ENCODE results near the gene SPNS3. TPM values are rescaled to one million over a fixed set of nuclear protein-coding genes. Genes with fewer than 3 reads are reported as not detected.

SPNS3 gene
- total and polyA plus RNA-seq, 10 of the 15 experiments (the other 5 are each of a cell fraction or from before 2014, with no cell fraction given) = 0.16 to 2.6 (median 0.97) TPM

DNA sequence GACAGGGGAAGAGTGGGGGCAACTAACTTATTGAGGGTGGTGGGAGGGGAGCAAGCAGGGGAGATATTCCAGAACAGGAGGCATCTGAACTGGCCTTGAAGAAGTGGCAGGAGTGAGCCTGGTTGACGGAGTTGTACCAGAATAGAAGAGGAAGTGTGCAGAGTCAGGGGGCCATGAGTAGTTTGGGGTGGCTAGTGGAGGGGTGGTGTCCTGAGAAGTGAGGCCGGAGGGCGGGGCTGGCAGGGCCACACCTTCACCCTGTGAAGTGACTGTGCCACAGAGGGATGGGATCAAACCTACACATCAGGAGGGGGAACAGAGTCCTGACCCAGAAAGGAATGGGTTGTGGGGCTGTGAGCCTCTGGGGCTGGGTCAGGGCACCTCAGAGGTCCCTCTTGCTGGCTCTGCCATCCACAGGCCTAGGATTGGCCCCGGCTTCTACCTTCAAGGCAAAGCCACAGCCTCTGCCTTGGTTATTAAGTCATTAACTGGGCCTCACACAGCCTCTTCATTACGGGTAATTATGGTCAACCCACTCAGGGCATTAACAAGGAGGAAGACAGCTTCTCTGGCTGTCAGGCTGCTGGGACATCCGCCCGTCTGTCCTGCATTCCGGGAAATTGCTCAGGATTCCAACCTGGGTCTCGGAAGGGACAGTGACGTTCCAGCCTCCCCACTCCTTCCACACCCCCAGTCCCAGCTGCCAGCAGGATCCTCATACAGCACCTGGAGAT lies 77.6 kb downstream of the SPNS3 start:
- BruUV-seq (replicated peaks) = no TSS peak
- DNase-seq (ENCODE audit: low read depth, low spot score) = no peak
- no peak overlapping the region for H3K4me2 ChIP-seq (ENCODE audit: control insufficient read depth, insufficient read depth)
- H3K4me3 ChIP-seq = no peak overlapping the region
- peaks cover 6% of the 10 kb centered on the region; the same call in 1 of the 2 replicates for H3K4me1 ChIP-seq (ENCODE audit: control insufficient read depth, insufficient read depth, low read length)
- peak; percentile 53 for ATAC-seq
- TF ChIP-seq SPI1 (IDR thresholded peaks at IDR 0.05; ENCODE audit: borderline replicate concordance, insufficient read depth, low read depth, low read length) (peak; percentile 61; the same call in 1 of the 2 replicates), ZNF217 (IDR thresholded peaks at IDR 0.05) (no peak)
- H3K36me3 ChIP-seq (ENCODE audit: control insufficient read depth in 2 of 2, insufficient read depth in 2 of 2, low read length in 1 of 2) = no peaks in the 10 kb centered on the region
- no peaks in the 10 kb centered on the region for H3K27me3 ChIP-seq (replicated peaks in 1 of 2; ENCODE audit: control insufficient read depth in 2 of 2, insufficient read depth in 2 of 2, low read length in 1 of 2)
- H2AFZ ChIP-seq (ENCODE audit: control insufficient read depth, low read depth, low read length) = no peak overlapping the region
- FAIRE-seq = no peak
- in situ Hi-C loops (cut with MboI) (no loop called here), intact Hi-C loops (cut with micrococcal nuclease; ENCODE audit: unreplicated experiment) (no loop called here)
- H3K79me2 ChIP-seq (ENCODE audit: control insufficient read depth, insufficient read depth, low read length) = no peaks in the 10 kb centered on the region
- WGBS (ENCODE audit: insufficient coverage, insufficient replicate concordance, low lambda C conversion rate, missing lambda C conversion rate) = 34% methylated on average over 10 of the region's 10 CpGs
- no peak overlapping the region for H3K27ac ChIP-seq (ENCODE audit: control insufficient read depth, insufficient read depth)
- SMC1A ChIA-PET (ENCODE audit: uncharacterized antibody, unreplicated experiment) = no interaction called here
- POLR2A ChIA-PET = no interaction called here
- H3K9ac ChIP-seq (ENCODE audit: control insufficient read depth, insufficient read depth, low read length) = no peak overlapping the region
- CTCF ChIA-PET = no interaction called here
- RAD21 ChIA-PET (ENCODE audit: unreplicated experiment) = no interaction called here
- no peaks in the 10 kb centered on the region for H4K20me1 ChIP-seq (ENCODE audit: control insufficient read depth, insufficient read depth)
- H3K9me3 ChIP-seq (replicated peaks; ENCODE audit: control insufficient read depth, insufficient read depth, low read length) = no peaks in the 10 kb centered on the region

DNA sequence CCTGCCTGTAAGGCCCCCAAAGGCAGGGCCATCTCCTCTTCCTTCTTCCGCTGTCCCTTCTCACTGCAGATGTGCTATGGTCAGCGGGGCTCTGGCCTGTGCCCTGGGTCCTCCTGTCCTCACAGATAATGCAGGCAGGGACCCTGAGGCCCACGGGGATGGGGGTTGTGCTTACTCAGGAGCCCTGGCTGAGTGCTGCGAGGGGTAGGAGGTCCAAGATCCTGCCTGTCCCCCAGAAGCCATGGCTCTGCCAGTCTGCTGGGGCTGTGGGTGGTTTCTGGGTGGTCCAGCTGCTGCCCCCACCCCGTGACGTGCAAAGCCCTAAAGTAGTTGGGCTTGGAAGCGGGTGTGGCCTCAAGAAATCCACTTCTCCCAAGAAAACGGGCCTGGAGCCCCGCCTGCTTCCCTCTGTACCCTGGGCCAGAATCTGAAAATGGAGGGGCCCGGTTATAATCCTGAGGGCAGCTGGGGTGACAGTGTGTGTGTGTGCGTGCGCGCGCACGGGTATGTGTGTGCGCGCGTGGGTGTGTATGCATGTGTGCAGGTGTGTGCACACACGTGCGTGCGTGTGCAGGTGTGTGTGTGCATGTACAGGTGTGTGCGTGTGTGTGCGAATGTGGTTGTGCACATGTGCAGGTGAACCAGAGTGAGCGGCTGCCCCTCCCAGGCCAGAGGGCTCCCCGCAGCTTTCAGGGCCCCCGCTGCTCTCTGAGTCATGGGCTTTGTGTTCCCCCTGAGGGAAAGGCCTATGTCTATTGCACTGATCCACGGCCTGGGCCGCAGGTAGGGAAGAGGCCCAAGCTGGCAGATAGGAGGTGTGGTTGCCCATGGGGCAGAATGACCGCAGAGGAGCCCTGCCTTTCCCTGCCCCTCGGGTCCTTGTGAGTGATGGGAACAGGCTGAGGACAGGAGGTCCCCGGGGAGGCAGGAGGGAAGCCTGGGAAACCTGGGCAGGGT lies 78.7 kb downstream of the SPNS3 start:
- peaks cover 6% of the 10 kb centered on the region; the same call in 1 of the 2 replicates for H3K4me1 ChIP-seq (ENCODE audit: control insufficient read depth, insufficient read depth, low read length)
- CTCF ChIA-PET = no interaction called here
- SMC1A ChIA-PET (ENCODE audit: uncharacterized antibody, unreplicated experiment) = no interaction called here
- no peaks in the 10 kb centered on the region for H3K79me2 ChIP-seq (ENCODE audit: control insufficient read depth, insufficient read depth, low read length)
- FAIRE-seq (no peak), ATAC-seq (no peak), DNase-seq (ENCODE audit: low read depth, low spot score) (no peak)
- no peak overlapping the region for H3K27ac ChIP-seq (ENCODE audit: control insufficient read depth, insufficient read depth)
- H3K27me3 ChIP-seq (replicated peaks in 1 of 2; ENCODE audit: control insufficient read depth in 2 of 2, insufficient read depth in 2 of 2, low read length in 1 of 2) = no peaks in the 10 kb centered on the region
- H3K9ac ChIP-seq (ENCODE audit: control insufficient read depth, insufficient read depth, low read length) = no peak overlapping the region
- RAD21 ChIA-PET (ENCODE audit: unreplicated experiment) = no interaction called here
- BruUV-seq (replicated peaks) = no TSS peak
- H3K36me3 ChIP-seq (ENCODE audit: control insufficient read depth in 2 of 2, insufficient read depth in 2 of 2, low read length in 1 of 2) = no peaks in the 10 kb centered on the region
- 59% methylated on average over 30 of the region's 31 CpGs for WGBS (ENCODE audit: insufficient coverage, insufficient replicate concordance, low lambda C conversion rate, missing lambda C conversion rate)
- intact Hi-C loops (cut with micrococcal nuclease; ENCODE audit: unreplicated experiment) (no loop called here), in situ Hi-C loops (cut with MboI) (no loop called here)
- no peaks in the 10 kb centered on the region for H3K9me3 ChIP-seq (replicated peaks; ENCODE audit: control insufficient read depth, insufficient read depth, low read length)
- POLR2A ChIA-PET = no interaction called here
- no peak overlapping the region for H2AFZ ChIP-seq (ENCODE audit: control insufficient read depth, low read depth, low read length)
- no peak overlapping the region for H3K4me2 ChIP-seq (ENCODE audit: control insufficient read depth, insufficient read depth)
- H3K4me3 ChIP-seq = no peak overlapping the region
- no peaks in the 10 kb centered on the region for H4K20me1 ChIP-seq (ENCODE audit: control insufficient read depth, insufficient read depth)
- TF ChIP-seq ZSCAN29 (IDR thresholded peaks at IDR 0.05) (no peak), RUNX3 (IDR thresholded peaks at IDR 0.05; ENCODE audit: low read length) (no peak), BCL3 (IDR thresholded peaks at IDR 0.05; ENCODE audit: borderline replicate concordance, insufficient read depth, low read depth, low read length, poor library complexity, severe bottlenecking) (peak; percentile 100), SIX5 (IDR thresholded peaks at IDR 0.05; ENCODE audit: low read depth, low read length, severe bottlenecking) (no peak), DPF2 (IDR thresholded peaks at IDR 0.05) (no peak), CREM (IDR thresholded peaks at IDR 0.05; ENCODE audit: low read depth) (no peak)
- TF ChIP-seq, protein P1, sequence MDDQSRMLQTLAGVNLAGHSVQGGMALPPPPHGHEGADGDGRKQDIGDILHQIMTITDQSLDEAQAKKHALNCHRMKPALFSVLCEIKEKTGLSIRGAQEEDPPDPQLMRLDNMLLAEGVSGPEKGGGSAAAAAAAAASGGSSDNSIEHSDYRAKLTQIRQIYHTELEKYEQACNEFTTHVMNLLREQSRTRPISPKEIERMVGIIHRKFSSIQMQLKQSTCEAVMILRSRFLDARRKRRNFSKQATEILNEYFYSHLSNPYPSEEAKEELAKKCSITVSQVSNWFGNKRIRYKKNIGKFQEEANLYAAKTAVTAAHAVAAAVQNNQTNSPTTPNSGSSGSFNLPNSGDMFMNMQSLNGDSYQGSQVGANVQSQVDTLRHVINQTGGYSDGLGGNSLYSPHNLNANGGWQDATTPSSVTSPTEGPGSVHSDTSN (IDR thresholded peaks at IDR 0.05; ENCODE audit: insufficient replicate concordance, low read depth, low read length) = peak; percentile 68
- TF ChIP-seq, protein P2, sequence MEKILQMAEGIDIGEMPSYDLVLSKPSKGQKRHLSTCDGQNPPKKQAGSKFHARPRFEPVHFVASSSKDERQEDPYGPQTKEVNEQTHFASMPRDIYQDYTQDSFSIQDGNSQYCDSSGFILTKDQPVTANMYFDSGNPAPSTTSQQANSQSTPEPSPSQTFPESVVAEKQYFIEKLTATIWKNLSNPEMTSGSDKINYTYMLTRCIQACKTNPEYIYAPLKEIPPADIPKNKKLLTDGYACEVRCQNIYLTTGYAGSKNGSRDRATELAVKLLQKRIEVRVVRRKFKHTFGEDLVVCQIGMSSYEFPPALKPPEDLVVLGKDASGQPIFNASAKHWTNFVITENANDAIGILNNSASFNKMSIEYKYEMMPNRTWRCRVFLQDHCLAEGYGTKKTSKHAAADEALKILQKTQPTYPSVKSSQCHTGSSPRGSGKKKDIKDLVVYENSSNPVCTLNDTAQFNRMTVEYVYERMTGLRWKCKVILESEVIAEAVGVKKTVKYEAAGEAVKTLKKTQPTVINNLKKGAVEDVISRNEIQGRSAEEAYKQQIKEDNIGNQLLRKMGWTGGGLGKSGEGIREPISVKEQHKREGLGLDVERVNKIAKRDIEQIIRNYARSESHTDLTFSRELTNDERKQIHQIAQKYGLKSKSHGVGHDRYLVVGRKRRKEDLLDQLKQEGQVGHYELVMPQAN (conservative IDR thresholded peaks at IDR 0.05) = no peak
